HG03442 (cell line): Measurements from ENCODE around the gene CLPTM1.

Experiments used
- ATAC-seq: cut with Tn5 transposase; IDR thresholded peaks from one replicate; pipeline ENCODE4 v1.9.1; 2021; ENCODE audit warnings: mild to moderate bottlenecking, moderate library complexity; ENCODE audit not compliant: unreplicated experiment

CLPTM1 gene

GRCh38 chr19:45008552-45008951, 53.4 kb downstream of the CLPTM1 start:
- ATAC-seq: no peak

GRCh38 chr19:45009625-45010255, 54.6 kb downstream of the CLPTM1 start:
- ATAC-seq: no peak

GRCh38 chr19:45010306-45010705, 55.1 kb downstream of the CLPTM1 start:
- ATAC-seq: no peak

- ATAC-seq: no peak
Measured at GRCh38 chr19:45011959-45012358, 56.8 kb downstream of the CLPTM1 start.

- ATAC-seq: peak; percentile 62
Measured at GRCh38 chr19:45016388-45017314, 61.5 kb downstream of the CLPTM1 start.

GRCh38 chr19:45019187-45019586, 64.0 kb downstream of the CLPTM1 start:
- ATAC-seq: no peak

GRCh38 chr19:45020071-45020470, 64.9 kb downstream of the CLPTM1 start:
- ATAC-seq: no peak

- no peak for ATAC-seq
Measured at GRCh38 chr19:45021971-45022370, 66.8 kb downstream of the CLPTM1 start.

- ATAC-seq: no peak
Measured at GRCh38 chr19:45023048-45023447, 67.9 kb downstream of the CLPTM1 start.

- ATAC-seq: no peak
Measured at GRCh38 chr19:45025264-45025663, 70.1 kb downstream of the CLPTM1 start.

- ATAC-seq: no peak
Measured at GRCh38 chr19:45027371-45027770, 72.2 kb downstream of the CLPTM1 start.

GRCh38 chr19:45030825-45031224, 75.6 kb downstream of the CLPTM1 start:
- no peak for ATAC-seq

GRCh38 chr19:45032421-45032820, 77.2 kb downstream of the CLPTM1 start:
- no peak for ATAC-seq

GRCh38 chr19:45035755-45036154, 80.6 kb downstream of the CLPTM1 start:
- ATAC-seq: no peak

- no peak for ATAC-seq
Measured at GRCh38 chr19:45037393-45038169, 82.4 kb downstream of the CLPTM1 start.

GRCh38 chr19:45038931-45039893, 84.0 kb downstream of the CLPTM1 start, which contains the start of gene CLASRP:
Gene CLASRP, plus strand, starts transcription at chr19:45039045. Its CDS starts 1,168 bp downstream, at chr19:45040213.
- ATAC-seq: peak; percentile 72

GRCh38 chr19:45040059-45040771, 85.0 kb downstream of the CLPTM1 start:
- ATAC-seq: no peak

- no peak for ATAC-seq
Measured at GRCh38 chr19:45041125-45041524, 85.9 kb downstream of the CLPTM1 start.
